CD4-positive, alpha-beta T cell treated with Interferon alpha-2 for 1 hour (primary cell): ENCODE results near the gene MGRN1.

Experiments used
- DNase-seq, 2 donors: peaks; one replicate each; pipeline ENCODE4 v3.0.0-alpha.2; 2020 to 2022

Gene MGRN1

GRCh38 chr16:4625560-4626159 is 1.0 kb downstream of the MGRN1 start:
- no peak for DNase-seq

- no peak for DNase-seq
Observed at GRCh38 chr16:4626396-4626795, 1.8 kb downstream of the MGRN1 start.

DNA sequence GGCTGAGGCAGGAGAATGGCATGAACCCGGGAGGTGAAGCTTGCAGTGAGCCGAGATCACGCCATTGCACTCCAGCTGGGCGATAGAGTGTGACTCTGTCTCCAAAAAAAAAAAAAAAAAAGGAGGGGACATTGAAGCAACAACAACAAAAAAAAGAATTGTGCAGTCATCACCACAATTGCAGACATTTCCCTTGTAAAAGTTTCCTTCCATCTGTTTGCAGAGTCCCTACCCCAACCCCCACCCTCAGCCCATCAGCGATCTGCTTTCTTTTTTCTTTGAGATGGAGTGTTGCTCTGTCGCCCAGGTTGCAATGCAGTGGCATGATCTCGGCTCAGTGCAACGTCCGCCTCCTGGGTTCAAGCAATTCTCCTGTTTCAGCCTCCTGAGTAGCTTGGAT is 3.7 kb downstream of the MGRN1 start:
- DNase-seq = no peak

GRCh38 chr16:4631444-4631843 is 6.8 kb downstream of the MGRN1 start:
- DNase-seq = no peak

DNA sequence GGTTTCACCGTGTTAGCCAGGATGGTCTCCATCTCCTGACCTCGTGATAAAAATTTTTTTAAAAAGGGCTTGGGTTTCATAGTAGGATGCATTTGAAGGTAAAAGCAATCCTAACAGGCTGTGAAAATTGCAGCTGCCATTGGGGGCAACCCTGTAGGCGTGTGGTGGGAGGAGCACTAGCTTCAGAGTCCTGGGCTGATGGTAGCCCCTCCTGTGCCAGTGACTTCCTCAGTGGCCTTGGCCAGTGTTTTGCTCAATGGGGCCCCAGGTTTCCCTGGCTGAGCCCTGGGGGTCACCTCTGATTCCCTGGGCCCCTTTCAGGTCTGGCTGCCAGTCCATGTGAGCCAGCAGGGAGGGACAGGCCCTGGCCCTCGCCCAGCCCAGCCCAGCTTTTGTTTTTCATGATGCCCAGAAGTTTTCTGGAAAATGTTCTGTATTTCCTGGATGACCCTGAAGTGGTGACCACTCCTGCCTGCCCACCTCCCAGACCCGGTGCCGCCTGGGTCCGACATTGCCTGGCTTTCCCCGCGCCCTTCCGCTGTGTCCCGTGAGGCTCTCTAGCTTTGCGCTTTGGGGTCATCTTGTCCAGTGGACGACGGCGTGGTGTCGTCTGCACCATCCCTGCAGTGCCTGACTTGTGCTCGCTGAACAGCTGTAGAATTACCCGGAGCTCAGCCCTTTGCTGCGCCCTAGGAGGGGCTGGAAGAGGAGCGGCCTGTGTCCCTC is 9.4 kb downstream of the MGRN1 start:
- DNase-seq = no peak

GRCh38 chr16:4634768-4635167 is 10.1 kb downstream of the MGRN1 start:
- no peak for DNase-seq

DNA sequence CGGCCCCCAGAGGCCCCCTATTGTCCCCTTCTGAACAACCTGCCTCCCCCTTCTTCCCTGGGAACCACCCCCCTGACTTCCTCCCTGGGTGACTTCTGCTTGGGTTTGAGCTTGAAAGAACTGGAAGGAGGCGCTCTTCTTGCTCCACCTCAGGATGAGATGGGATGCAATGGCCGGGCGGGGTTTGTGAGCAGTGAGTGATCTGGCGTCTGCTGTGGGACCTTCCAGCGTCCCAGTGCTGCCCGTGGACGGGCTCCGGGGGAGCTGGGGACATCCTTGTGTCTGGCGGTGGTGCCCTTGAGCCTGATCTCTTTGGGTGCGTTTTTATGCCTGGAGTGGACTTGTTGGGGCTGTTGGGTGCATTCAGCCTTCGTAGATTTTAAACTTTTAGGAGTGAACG is 11.6 kb downstream of the MGRN1 start:
- DNase-seq = no peak

DNA sequence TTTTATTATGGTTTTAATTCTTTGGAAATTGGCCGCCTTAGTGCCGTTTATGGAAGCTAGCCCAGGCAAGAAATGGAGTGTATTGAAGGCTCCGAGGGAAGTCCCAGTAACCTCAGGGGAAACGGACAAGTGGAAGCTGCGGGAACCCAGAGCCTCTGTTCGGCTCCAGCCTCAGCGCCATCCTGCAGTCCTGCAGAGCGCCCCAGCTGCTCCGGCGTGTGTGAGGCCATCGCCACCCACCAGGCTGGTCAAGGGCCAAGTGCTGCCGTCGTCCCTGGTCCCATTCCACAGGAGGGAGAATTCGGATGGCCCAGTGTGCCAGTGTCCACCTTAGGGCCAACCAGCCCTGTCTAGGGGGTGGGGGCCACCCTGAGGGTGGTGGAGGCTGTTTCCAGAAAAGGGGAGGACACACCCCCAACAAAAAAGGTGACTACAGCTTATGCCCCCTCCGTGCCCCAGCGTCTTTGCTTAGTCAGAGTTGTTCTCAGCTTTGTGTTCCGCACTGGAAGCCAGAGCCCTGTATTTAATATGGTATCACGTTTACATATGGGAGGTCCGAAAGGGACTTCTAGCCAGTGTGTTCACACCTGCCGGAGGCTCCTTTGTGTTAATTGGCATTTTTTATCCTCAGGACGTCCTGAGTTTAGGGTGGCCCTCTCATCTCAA is 13.0 kb downstream of the MGRN1 start:
- no peak for DNase-seq

DNA sequence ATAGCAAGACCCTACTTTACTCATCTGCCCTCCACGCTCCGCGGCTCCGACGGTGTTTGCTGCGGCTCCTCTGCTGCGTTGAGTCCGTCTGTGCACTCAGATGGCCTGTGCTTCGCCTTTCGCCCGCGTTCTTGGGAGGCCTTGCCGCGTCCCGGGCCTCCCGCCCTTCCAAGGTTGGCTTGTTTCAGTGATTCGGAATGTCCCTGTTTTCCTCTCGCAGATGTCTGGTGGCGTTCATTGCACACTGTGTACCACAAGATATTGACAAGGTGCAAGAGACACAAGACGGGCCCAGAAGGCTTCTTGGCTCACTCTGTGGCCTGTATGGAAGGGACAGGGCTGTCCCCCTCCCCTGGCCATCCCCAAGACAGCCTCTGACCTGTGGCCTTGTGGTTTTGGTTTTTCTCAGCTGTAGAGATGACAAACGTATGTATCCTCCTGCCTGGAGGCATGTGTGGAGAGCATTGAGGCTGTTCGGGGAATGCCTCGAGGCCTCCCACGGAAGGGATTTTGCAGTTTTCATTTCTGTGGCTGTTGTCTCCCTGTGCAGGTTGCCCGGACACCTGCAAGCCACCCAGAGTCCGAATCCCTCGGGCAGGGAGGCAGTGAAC is 15.4 kb downstream of the MGRN1 start:
- DNase-seq = no peak

GRCh38 chr16:4640572-4641305 is 16.1 kb downstream of the MGRN1 start:
- DNase-seq = no peak

DNA sequence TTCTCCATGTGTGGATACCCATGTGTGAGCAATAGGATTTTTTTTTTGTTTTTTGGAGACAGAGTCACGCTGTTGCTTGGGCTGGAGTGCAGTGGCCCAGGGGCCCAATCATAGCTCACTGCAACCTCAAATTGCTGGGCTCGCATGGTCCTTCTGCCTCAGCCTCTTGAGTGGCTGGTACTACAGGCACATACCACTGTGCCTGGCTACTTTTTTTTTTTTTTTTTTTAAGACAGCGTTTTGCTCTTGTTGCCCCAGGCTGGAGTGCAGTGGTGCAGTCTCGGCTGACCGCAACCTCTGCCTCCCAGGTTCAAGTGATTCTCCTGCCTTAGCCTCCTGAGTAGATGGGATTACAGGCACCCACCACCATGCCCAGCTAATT is 16.7 kb downstream of the MGRN1 start:
- no peak for DNase-seq

DNA sequence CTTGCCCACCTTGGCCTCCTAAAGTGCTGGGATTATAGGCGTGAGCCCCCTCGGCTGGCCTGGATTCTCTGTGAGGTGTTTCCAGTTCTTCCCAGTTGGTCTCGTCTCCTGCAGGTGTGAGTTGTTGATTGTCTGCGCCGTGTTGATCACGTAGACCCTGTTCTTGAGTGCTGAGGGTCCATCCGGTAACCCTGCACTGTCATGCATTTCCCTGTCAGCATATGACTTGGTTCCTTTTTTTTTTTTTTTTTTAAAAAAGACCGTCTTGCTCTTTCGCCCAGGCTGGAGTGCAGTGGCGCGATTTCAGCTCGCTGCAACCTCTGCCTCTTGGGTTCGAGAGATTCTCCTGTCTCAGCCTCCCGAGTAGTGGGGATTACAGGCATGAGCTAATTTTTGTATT is 17.3 kb downstream of the MGRN1 start:
- DNase-seq = no peak

DNA sequence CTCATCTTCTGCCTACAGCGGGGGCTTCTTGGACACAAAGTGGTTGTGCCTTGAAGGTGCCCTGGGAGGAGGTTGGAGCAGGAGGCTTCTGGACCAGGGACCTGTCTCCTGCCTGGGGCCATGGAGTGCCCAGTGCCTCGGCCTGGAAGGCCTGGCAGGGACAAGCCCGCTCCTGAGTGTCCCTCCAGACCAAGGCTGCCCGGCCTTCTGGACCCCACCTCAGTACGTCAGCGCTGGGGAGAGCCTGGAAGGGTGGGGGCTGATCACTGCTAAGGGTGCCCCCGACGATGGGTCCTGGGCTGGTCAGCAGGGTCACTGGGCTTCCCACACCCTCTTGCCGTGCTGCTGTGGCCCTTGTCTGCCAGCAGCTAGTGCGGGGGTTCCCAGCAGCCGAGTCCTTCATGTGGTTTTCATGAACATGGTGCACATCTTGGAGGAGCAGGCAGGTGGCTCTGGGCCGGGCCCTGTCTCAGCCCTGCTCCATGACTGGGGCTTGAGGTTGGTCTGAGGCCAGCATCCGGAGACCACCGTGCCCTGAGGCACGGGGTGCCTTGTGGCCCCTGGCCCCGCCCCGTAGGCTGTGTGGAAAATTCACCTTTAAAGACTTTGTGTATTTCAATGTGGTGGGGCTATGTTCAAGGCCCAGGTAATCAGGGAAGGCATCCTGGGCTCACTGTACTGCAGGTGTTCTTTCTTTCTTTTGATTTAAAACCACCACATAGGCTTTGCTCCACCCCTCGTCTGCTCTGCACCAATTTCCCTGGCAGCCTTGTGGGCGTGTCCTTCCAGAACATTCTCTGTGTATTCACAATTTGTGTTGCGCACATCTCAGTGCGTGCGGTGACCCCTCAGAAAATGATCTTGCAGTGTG is 22.4 kb downstream of the MGRN1 start:
- DNase-seq = no peak

- DNase-seq = no peak
Observed at GRCh38 chr16:4647644-4647980, 23.0 kb downstream of the MGRN1 start.

GRCh38 chr16:4648917-4649316 is 24.3 kb downstream of the MGRN1 start:
- DNase-seq = no peak

DNA sequence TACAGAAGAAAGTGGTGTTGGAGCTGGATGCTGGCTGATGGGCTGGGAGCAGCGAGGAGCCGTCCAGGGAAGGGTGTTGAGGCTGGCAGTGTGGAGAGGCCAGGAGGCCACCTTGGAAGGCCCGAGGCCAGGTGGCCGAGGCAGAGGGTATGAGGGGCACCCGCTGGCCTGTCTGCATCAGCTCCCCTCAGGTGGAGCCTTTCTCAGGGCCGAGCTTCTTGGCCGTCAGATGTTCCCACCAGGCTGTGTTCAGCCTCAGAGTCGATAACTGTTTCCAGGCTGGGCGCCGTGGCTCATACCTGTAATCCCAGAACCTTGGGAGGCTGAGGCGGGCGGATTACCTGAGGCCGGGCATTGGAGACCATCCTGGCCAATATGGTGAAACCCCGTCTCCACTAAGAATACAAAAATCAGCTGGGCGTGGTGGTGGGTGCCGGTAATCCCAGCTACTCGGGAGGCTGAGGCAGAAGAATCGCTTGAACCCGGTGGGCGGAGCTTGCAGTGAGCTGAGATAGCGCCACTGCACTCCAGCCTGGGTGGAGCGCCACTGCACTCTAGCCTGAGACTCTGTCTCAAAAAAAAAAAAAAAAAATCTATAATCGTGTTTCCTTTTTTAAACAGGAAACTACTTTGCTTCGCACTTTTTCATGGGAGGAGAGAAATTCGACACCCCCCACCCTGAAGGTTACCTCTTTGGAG is 25.3 kb downstream of the MGRN1 start:
- peak in 1 of 2 donors; percentile 18 for DNase-seq

GRCh38 chr16:4650443-4651074 is 25.9 kb downstream of the MGRN1 start:
- DNase-seq = peak; percentile 78 to 84

DNA sequence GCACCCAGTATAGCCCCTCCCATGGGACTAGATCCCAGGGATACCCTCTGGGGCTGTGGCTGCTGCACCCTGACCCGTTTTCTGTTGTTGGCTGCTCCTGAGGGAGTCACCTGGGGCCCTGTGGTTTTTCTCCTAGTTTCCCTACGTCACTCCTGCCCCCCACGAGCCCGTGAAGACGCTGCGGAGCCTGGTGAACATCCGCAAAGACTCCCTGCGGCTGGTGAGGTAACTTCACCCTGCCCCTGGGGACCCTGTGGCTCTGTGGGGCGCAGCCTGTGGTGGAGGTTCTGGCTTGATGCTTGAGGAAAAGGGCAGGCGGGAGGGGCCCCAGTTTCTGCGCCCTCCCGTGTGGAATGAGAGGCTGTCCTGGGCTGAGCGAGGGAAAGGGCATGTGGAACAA is 27.2 kb downstream of the MGRN1 start:
- DNase-seq = no peak

DNA sequence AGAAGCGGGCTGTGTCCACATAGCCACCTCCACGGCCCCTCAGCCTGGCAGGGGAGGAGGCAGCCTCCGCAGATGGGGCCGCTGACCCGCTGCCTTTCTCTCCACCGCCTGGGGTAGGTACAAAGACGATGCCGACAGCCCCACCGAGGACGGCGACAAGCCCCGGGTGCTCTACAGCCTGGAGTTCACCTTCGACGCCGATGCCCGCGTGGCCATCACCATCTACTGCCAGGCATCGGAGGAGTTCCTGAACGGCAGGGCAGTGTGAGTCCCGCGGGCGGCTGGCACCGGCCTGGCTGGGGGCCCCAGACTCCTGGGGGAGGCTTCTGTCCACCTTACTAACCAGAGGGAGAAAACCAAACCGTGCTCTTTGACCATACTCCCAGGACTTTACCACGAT is 27.9 kb downstream of the MGRN1 start:
- DNase-seq = no peak

- DNase-seq = no peak
Observed at GRCh38 chr16:4654011-4654963, 29.7 kb downstream of the MGRN1 start.
